ENCODE measurements around the gene ZNRF3.

The ZNRF3 gene

DNA sequence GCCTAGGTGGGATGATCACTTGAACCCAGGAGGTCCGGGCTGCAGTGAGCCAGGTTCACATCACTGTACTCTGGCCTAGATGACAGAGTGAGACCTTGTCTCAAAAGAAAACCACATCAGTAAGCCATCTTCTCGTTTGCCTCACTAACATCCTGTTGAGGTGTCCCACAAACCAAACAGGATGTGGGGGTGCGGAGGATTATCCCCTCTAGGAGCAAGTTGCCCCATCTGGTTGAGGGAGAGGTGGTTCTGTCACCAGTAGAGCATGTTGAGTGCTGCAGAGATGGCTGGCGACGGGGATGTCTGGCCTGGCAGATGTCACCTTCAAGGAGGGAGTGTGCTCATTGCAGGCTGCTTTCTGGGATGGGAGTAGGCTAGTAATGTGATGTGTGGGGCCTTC, 72.4 kb downstream of the ZNRF3 start:
- no peak for DNase-seq

DNA sequence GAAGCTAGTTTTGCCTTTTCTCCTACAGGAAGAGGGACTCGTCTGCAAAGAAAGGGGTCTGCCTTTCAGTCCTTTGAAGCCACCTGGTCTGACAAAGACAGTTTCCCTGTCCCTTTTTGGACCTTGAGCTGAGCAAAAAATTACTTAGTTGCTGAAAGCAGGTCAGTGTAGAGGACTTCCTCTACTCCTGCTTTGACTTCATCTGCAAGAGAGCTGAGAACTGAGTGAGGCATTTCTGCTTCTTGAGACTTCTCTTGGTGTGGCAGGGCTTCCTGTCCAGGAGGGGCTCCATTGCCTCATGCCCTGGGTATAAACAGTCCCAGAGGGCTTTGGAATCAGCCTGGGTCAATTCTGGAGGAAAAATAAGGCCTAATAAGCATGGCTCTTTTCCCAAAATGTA, 73.1 kb downstream of the ZNRF3 start:
- no peak for DNase-seq

DNA sequence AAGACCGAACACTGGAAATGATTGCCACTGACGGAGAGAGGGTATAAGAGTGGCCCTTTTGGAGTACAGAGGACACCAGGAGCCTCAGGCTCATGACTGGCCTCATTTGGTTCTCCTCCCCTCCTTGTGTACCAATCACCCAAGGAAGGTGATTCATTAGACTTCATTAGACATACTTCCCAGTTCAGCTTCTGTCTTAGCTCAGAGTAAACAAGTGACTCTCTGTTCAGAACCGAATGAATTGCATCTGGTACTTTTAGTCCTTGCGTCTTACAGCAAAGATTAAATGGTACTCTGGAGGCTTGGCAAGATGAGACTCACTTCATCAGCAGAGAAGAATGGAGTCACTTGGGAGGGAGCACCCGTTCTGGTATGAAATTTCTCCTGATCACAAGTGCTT, 75.2 kb downstream of the ZNRF3 start:
- DNase-seq: no peak

DNA sequence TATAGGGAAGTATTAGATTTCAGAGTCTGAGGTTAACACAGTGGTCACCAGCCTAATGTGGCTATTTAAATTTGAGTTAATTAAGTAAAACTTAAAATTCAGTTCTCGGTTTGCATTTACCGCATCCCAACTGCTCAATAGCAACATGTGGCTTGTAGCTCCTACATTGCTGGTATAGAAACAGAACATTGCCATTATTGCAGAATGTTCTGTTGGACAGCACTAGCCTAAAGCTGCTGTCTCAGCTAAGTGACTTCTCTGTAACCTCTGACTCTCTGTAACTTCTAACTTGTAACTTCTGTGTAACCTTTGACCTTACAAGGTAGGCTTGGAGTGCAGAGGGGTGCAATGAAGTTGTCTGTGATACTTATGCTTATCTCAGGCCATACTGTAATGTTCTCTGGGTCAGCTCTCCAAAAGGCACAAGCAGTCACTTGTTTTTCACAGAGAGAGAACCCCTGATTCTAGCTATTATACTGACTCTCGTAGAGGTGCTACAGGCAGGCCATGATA, 78.7 kb downstream of the ZNRF3 start:
- no peak for DNase-seq

DNA sequence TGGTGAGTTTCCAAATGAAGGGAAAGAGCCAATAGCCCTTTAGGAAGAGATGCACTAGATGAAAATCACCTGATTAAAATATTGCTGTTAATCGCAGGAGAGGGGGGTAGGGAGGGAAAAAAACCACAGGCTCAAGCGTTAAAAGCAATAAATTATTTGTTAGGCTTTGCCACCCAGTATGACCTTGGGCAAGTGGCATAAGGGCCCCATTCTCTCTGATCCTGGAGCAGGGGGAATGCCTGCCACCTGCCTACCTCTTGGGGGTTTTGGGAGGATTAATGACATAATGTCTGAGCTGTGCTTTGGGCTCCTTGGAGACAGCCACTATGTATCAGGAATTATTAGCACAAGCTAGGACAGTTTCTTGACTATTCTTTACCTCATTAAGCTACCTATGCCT, 80.0 kb downstream of the ZNRF3 start:
- DNase-seq: no peak

DNA sequence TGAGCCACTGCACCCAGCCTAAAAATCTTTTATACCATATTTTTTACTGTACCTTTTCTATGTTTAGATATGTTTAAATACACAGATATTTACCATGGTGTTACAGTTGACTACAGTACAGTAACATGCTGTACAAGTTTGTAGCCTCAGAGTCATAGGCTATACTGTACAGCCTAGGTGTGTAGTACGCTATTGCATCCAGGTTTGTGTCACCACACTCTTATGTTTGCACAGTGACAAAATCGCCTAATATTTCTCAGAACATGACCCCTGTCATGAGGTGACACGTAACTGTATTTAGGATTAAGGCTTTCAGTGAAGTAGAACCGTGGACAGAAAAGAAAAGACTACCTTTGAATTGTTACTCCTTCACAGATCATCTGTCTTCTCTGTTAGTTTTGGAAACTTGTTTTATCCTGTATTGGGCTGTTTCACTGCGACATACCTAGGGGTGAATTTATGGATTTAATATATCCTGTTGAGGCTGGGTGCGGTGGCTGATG, 83.8 kb downstream of the ZNRF3 start:
- DNase-seq: no peak

DNA sequence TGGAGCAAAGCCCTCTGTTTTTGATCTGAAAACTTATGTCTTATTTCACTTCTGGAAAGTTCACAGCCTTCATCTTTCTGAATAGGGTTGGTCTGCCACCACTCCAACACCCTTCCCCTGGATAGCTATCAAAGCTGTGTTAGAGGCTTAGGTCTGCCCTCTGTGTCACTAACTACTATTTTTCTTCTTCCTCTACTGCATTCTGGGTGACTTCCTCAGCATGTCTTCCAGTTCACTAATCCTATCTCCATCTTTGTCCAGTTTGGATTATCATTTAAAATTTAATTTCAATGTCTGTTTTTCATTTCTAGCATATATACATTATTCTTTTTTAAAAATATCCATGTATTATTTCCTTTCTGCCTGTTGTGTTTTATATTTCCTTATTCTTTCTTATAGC, 84.6 kb downstream of the ZNRF3 start:
- DNase-seq: no peak

DNA sequence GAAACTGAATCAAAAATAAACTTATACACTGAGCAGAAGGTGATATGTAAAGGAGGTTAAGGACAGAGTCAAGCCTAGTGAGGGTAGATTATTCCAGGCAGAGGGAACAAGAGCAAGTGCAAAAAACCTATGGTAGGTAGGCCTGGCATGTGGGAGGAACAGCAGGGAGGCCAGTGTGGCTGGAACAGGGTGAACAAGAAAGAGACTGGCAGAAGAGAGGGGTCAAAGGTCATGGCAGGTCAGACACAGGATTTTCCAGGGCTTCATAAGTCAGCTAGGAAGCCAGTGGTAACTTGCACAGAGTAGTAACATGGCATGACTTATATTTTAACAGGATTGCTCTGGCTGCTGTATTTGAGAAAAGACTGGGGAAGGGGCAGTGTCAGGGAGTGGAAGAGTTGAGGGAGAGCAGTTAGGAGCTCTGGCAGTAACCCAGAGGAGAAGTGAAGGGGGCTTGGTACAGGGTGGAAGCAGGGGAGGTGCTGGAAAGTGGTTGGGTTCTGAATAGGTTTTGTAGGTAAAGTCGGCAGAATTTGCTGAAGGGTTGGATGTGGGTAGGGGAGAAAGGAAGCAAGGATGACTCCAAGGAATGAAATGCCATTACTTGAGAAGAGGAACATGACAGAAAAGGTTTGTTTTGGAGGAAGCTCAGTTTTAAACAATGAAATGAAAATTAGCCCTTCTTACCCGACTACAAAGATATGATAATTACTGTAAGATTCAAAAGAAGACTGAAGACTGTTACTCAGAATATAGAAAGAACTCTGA, 86.2 kb downstream of the ZNRF3 start:
- no peak for DNase-seq

DNA sequence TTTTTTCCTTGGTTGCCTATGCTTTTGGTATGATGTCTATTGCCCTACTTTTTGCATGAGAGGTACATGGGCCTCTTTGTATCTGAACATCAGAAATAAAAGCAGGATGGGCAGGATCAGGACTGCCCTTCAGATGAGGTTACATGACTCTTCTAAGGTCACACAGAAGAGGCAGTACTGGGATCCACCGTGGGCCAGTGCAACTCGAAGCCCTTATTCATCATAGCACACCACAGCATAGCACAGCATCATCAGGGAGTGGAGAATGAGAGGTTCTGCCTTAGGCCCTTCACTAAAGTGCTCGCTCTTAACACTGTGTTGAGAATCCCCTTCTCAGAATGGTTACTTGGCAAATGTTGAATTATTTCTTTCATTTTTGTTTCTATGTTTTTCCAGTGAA, 90.0 kb downstream of the ZNRF3 start:
- no peak for DNase-seq

DNA sequence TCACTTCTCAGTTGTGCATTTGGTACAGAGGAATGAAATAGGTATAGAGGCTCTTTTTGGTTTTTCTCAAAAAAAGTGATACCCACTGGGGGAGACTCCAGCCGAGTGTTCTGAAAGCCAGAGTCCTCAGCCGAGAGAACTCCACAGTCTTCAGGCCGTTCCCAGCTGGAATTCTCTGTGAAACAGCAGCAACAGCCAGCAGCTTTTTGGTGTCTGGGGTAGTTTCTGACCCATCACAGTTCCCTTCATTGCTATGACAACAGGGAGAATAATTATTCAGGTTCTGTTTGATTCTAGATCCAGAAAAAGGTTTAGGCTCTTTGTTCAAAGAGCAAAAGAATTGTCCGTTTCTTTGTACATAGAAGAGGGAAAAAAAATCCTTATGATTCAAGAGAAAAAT, 93.7 kb downstream of the ZNRF3 start:
- DNase-seq: no peak

DNA sequence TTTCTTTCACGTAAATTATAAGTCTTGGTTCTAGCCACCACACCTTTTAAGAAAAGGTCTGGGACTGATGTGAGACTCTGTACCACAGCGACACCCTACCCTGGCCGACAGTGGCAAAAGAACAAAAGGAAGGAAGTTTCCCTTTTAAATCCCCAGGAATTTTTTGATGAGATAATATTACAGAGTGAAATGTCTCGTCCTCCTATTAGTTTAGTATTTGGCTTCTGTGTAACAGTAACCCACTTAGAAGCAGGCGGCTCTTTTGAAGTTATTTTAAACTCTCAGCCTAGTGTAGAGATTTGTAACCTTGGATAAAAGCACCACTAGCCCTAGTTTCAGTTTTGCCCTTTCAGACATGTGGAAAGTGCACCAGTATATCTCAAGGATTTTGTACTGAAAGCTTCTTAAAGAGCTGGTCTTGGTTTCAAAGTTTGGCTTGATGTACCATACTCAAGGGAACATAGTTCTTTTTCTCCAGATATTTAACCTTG, 94.2 kb downstream of the ZNRF3 start:
- no peak for DNase-seq

DNA sequence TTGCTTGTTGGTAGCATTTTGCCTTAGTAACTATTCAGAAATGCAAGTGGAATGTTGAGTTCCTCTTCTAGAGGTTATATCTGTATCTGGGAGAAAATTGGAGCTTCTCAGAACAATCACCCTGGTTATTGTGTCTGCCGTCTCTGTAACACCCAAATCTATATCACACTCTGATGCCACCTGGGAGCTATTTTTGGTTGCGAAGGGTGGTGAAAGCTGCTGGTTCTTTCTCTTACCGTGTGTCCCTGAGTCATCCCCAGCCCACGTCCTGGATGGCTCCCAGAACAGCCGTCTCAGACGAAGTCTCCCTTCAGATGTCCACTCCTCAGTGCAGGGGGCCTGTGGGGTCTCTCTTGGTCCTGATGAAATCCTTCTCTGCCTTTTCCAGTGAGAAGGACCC, 94.8 kb downstream of the ZNRF3 start:
- DNase-seq: no peak

DNA sequence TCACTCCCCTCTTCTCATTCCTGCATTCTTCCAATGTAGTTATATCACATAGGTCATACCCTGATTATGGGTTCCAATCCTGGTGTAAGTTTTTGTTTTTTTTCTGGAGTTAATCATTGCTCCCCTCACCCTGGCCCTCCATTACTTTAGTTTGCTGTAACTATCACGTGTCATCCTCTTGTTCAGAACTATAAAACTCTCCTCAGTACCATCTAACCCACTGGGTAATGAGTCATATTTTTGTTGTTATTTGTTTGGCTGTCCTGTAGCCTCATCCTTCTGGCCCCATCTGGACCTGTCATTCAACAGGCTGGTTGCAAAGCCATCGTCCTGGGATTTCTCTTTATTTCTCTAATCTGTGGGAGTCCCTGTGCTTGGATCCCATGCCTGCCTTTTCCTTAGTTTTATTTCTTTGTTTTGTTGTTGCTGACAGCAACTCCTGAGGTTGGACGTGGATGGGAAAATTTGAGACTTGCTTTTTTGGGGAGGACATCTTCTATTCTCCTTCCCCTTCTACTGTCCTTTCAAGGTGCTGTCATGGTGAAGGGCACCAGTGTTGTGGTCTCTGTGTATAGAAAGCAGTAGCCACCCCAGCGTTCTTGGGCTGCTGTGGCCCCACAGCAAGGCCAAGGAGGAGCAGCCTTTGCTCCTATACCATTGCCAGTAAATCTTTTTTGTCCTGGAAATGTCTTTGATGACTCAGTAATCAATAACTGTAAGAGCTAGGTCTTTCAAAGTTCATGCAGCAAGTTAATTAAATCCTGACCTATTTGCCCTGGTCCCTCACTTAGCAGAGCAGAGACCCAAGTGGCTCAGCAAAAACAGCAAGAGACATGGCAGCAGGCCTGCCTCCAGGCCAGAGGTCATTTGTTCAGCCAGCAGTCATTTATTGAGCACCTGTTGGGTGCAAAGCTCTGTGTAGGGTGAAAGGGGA, 95.8 kb downstream of the ZNRF3 start:
- DNase-seq: no peak

DNA sequence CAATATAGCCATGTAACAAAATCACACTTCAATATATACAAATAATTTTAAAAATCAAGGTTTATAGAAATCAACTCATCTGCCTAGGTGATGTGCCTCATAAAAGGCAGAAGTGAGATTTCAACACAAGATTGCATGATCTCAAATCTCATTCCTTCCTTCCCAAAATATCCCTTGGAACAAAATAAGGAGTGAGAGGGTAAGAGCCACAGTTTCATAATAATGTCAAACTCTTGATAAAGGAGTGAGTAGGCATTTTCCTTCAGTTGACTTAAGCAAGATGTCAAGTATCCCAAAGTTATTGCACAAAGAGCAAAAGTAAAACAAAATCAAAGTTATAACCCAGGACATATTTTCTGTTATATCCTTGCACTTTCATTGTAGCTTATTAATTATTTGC, 97.0 kb downstream of the ZNRF3 start:
- no peak for DNase-seq

DNA sequence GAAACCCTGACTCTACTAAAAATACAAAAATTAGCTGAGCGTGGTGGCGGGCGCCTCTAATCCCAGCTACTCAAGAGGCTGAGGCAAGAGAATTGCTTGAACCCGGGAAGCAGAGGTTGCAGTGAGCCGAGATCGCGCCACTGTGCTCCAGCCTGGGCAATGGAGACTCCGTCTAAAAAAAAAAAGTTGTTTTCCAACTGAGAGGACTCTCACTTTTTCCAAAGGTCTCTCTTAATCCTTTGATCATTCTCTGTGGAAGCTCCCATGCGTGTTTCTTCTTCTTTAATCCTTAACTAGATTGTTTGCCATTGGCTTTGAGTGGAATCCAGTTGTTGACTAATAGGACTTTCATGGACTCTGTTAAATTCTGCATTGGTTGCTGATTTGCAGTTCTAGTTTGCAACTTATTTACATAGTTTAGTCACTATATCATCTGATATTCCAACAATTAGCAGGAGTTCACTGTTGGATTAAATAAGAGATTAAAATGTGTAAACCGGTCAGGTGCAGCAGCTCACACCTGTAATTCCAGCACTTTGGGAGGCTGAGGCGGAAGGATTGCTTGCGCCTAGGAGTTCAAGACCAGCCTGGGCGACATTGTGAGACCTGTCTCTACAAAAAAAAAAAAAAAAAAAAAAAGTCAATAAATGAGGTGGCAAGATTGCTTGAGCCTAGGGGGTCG, 98.6 kb downstream of the ZNRF3 start:
- DNase-seq: no peak

DNA sequence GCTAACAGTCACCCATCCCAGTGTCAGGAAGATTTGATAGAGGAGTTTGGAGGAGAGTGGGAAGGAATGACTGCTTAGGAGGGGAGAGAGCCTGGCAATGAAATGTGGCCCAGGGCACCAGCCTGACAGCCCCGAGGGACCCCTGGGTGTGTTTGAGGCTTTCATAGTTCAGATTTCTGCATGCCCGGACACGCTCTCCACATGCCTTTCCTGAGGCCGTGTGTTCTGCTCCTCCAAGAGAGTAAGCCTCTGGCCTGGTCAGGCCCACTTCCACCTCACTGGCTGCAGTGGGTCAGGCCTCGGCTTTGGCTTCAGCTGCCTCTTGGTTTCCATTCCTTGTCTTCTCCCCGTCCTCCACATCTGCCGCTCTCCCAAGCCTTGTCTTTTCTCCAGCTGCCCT, 99.8 kb downstream of the ZNRF3 start:
- DNase-seq: no peak

DNA sequence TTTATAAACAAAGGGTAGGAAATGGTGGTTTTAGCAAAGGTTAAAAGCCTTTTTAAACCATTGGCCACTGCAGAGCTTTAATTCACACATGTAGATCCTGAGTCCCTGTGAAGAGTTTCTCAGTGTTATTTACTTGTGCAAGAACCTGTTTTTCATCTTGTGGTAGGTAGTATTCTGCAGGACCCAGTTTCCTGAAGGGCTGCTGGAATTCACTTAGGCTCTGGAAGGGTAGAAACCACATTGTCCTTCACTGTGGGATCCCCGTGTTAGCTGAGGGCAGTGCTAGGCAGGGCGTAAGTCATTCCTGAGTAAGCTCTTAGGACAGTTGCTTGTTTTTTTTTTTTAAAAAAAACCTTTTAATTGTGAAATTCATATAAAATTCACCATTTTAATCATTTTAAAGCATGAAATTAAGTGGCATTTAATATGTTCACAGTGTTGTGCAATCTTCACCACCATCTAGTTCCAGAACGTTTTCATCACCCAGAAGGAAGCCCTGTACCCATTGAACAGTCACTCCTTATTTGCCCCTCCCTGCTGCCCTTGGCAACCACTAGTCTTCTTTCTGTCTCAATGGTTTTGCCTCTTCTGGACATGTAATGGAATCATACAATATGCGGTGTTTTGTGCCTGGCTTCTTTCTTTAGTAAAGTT, 100.5 kb downstream of the ZNRF3 start:
- no peak for DNase-seq

DNA sequence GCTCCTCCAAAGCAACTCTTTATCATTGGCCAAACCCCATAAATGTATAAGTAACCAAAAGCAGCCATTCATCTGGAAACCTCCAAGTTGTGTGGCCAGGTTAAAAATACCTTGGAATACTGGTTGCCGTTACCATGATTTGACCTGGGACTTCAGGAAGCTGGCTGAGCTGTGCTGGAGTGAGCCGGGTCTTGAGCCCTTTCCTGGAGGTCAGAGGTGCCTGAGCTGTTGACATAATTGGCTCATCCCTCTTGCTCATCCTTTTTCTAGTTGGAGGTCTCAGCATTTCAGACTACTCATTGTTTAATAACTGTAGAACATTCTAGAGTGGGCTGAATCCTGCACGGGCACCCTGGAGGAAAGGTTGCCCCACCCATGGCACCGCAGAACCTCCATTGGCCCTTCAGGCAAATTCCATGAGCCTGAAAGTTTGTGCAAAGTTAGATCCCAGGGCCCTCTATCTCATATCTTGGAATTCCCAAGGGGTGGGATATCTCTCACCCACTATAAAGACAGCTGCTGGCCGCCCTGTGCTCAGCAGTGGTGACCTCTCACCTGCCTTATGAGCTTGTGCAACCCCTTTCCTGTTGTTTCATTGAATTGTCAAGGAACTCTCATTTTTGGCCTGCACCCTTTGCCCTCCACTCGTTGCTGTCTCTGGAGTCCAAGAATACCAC, 101.2 kb downstream of the ZNRF3 start:
- DNase-seq: no peak

DNA sequence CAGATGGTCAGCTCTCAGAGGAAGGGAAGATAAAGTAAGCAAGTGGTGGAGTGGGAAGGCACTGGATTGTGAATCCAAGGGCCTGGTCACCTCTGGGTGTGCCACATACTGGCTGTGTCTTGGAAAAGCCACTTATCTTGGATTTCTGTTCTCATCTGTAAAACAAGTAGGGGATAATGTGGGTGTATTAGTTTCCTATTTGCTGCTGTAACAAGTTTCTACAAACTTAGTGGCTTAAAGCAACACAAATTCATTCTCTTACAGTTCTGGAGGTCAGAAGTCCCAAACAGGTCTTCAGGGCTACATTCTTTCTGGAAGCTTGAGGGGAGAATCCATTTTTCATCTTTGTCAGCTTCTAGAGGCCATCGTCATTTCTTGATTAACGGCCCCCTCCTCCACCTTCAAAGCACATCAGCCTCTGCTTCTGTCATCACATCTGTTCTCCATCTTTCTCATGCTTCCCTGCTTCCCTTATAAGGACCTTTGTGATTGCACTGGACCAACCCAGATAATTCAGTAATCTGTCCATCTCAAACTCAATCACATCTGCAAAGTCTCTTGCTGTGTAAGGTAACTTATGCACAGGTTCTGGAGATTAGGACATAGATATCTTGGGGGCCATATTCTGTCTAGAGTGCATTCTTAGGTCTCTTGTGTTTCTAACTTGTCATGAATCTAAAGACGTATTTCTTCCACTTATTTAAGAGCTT, 102.4 kb downstream of the ZNRF3 start:
- DNase-seq: no peak

DNA sequence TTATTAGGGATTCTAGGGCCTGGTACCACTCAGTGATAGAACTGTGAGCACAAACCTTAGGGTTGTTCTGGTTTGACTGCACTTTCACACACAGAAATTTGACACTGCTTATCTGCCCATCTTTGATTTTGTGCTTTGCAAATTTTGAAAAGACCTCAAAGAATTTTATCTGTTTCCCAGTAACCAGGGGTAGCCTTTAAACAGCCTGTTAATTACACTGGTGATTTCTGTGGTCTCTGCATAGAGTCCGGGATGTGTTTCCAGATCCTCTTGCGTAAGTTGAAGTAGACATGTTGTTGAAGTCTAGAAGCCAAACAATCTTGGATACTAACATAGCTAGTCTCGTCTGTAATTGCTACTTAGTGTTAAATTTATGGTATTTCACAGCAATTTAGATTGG, 103.0 kb downstream of the ZNRF3 start:
- DNase-seq: no peak

DNA sequence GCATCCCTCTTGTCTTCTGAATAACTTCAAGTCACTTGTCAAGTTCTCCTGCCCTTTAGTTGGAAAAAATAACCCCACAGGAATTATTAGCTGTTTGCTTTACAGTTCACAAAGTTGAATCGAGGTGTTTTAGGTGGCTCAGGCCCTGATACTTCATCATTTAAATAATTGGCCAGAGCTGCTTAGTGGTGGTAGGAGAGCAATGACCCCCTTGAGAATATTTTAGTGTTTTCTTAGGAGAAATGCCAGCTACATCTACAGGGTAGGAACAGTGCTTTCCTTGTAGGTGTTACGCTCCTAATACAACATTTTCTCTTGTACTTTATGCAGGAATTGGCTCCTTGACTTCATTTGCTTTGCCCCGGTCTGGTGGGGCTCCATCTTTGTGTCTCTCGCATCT, 105.1 kb downstream of the ZNRF3 start:
- DNase-seq: no peak
